Measurements from ENCODE around the gene SEC22A.

DNA sequence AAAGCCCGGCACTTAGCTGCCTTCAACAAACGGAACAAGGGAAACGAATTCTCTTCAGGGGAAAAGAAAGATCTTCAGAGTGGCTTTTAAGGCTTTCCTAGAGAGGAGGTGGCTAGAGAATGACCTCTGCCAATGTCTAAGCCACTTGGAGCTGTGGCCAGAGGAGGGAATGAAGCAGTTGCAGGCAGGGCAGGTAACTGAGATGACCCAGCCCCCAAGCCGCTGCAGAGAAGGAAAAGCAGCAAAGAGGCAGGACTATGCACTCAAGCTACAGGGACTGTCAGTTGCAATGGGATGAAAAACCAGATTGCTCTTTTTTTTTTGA lies 113.5 kb downstream of the SEC22A start:
- TF ChIP-seq FOXM1 (IDR thresholded peaks at IDR 0.05; ENCODE audit: borderline replicate concordance) (no peak), ZNF384 (IDR thresholded peaks at IDR 0.05) (no peak), BHLHE40 (IDR thresholded peaks at IDR 0.05; ENCODE audit: borderline replicate concordance) (no peak), SUZ12 (IDR thresholded peaks at IDR 0.05) (no peak), SP1 (IDR thresholded peaks at IDR 0.05) (no peak), TARDBP (IDR thresholded peaks at IDR 0.05) (no peak), NFRKB (IDR thresholded peaks at IDR 0.05) (no peak), LEF1 (IDR thresholded peaks at IDR 0.05; ENCODE audit: borderline replicate concordance) (no peak), FOXA1 (IDR thresholded peaks at IDR 0.05) (no peak), ARNT (IDR thresholded peaks at IDR 0.05) (no peak), HDGF (IDR thresholded peaks at IDR 0.05; ENCODE audit: borderline replicate concordance) (no peak), L3MBTL2 (conservative IDR thresholded peaks at IDR 0.05) (no peak), ELF4 (IDR thresholded peaks at IDR 0.05) (no peak)
- TF ChIP-seq, protein P1, sequence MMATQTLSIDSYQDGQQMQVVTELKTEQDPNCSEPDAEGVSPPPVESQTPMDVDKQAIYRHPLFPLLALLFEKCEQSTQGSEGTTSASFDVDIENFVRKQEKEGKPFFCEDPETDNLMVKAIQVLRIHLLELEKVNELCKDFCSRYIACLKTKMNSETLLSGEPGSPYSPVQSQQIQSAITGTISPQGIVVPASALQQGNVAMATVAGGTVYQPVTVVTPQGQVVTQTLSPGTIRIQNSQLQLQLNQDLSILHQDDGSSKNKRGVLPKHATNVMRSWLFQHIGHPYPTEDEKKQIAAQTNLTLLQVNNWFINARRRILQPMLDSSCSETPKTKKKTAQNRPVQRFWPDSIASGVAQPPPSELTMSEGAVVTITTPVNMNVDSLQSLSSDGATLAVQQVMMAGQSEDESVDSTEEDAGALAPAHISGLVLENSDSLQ (IDR thresholded peaks at IDR 0.05): no peak

Measured in HEK293T (cell line).